Natural killer cell (primary cell): Measurements from ENCODE around the gene PARS2. TPM values are rescaled to one million over a fixed set of nuclear protein-coding genes. Genes with fewer than 3 reads are reported as not detected.
A peak's percentile ranks its signal among the peaks of the same experiment; 100 is the strongest.

Source experiments
- ATAC-seq, 3 donors: fragments of 150-1000 bp in 2 of 3; fragments of 200-7000 bp in 1 of 3; cut with Tn5 transposase; 1 replicate in 1 of 3; 2 replicates in 2 of 3; pipeline ENCODE4 v1.10.0; 2021; ENCODE audit warnings: mild to moderate bottlenecking in 2 of 3, moderate library complexity in 2 of 3
- DNase-seq, 2 donors: peaks; one replicate each; pipeline versions ENCODE4 v3.0.0 to v3.0.0-alpha.2; 2013 to 2021; ENCODE audit warnings: mixed read lengths in 1 of 2
- H3K27ac ChIP-seq: one replicate; pipeline ENCODE4 v1.5.1; 2013; ENCODE audit warnings: mild to moderate bottlenecking, low read length
- H3K27me3 ChIP-seq: one replicate; pipeline ENCODE4 v1.6.1; 2013; ENCODE audit warnings: low read length; ENCODE audit not compliant: control insufficient read depth, insufficient read depth
- H3K36me3 ChIP-seq: one replicate; pipeline ENCODE4 v1.6.1; 2013; ENCODE audit warnings: low read length; ENCODE audit not compliant: control insufficient read depth, insufficient read depth
- H3K4me1 ChIP-seq: one replicate; pipeline ENCODE4 v1.6.1; 2013; ENCODE audit warnings: low read length; ENCODE audit not compliant: control insufficient read depth, insufficient read depth
- H3K4me3 ChIP-seq: one replicate; pipeline ENCODE4 v1.5.1; 2013; ENCODE audit warnings: low read length
- H3K9me3 ChIP-seq: one replicate; pipeline ENCODE4 v1.6.1; 2013; ENCODE audit warnings: low read length; ENCODE audit not compliant: control insufficient read depth, insufficient read depth
- H3K27ac Mint-ChIP-seq, 2 donors: one replicate each; pipeline ENCODE4 v1.8.0; 2022; ENCODE audit warnings: mild to moderate bottlenecking in 2 of 2, mixed read lengths in 2 of 2, moderate library complexity in 1 of 2
- H3K27me3 Mint-ChIP-seq, 2 donors: one replicate each; pipeline ENCODE4 v1.8.0; 2022; ENCODE audit warnings: low read depth in 2 of 2, mixed read lengths in 2 of 2
- H3K36me3 Mint-ChIP-seq: one replicate; pipeline ENCODE4 v1.8.0; 2022; ENCODE audit warnings: mixed read lengths
- H3K4me1 Mint-ChIP-seq, 2 donors: one replicate each; pipeline ENCODE4 v1.8.0; 2022; ENCODE audit warnings: mixed read lengths in 2 of 2
- H3K4me3 Mint-ChIP-seq: one replicate; pipeline ENCODE4 v1.8.0; 2022; ENCODE audit warnings: mild to moderate bottlenecking, moderate library complexity, mixed read lengths
- H3K9me3 Mint-ChIP-seq, 2 donors: one replicate each; pipeline ENCODE4 v1.8.0; 2022; ENCODE audit warnings: mixed read lengths in 2 of 2
- CTCF ChIP-seq: fragments of 200-600 bp; IDR thresholded peaks from one replicate; pipeline ENCODE4 v1.8.0; 2022; ENCODE audit warnings: antibody characterized with exemption
- WGBS: methylation state at CpG from one replicate; pipeline ENCODE4 v1.1.7; 2013; ENCODE audit warnings: missing lambda C conversion rate; ENCODE audit not compliant: insufficient coverage; 5-methylcytosine and 5-hydroxymethylcytosine counted together
- intact Hi-C: fragments of 100-400 bp; cut with micrococcal nuclease; formaldehyde crosslinking; loops from one replicate; pipeline ENCODE4 v1.14.2; 2022
- total RNA-seq, 4 donors: library from RNA; stranded (reverse); fragments of 120-200 nt in 1 of 4; gene quantifications; one replicate each; pipeline versions ENCODE4 v1.2.3 to v1.2.4, GENCODE V29; 2013 to 2022

The PARS2 gene
- total RNA-seq, 3 donors from 2014 or later (not counting 1 experiment from before 2014, with no cell fraction given): 0.95 to 1.4 (median 0.96) TPM

DNA sequence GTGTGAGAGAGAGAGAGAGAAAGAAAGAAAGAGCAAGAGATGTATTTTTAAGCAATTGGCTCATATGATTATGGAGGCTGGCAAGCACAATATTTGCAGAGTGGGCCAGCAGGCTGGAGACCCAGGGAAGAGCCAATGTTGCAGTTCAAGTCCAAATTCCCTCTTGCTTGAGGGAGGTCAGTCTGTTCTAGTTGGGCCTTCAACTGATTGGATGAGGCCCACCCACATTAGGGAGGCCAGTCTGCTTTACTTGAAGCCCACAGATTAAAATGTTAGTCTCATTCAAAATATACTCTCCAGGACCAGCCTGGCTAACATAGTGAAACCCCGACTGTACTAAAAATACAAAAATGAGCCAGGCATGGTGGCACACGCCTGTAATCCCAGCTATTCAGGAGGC, 8.6 kb upstream of the PARS2 start:
- H3K4me3 ChIP-seq: no peak overlapping the region
- no peak overlapping the region for H3K27ac ChIP-seq
- H3K4me3 Mint-ChIP-seq: no peak overlapping the region
- H3K9me3 ChIP-seq: no peaks in the 10 kb centered on the region
- peaks cover 8 to 15% of the 10 kb centered on the region in 2 donors for H3K4me1 Mint-ChIP-seq
- intact Hi-C loops: no loop called here
- no peaks in the 10 kb centered on the region for H3K27me3 ChIP-seq
- ATAC-seq (no peak), DNase-seq (no peak)
- H3K36me3 ChIP-seq: peaks cover 4% of the 10 kb centered on the region
- no peaks in the 10 kb centered on the region for H3K27me3 Mint-ChIP-seq
- no peak for TF ChIP-seq CTCF
- H3K9me3 Mint-ChIP-seq: no peaks in the 10 kb centered on the region
- no peaks in the 10 kb centered on the region for H3K36me3 Mint-ChIP-seq
- WGBS: 78% methylated on average over 2 of the region's 2 CpGs
- peaks cover 3% of the 10 kb centered on the region for H3K4me1 ChIP-seq
- H3K27ac Mint-ChIP-seq: no peak overlapping the region

DNA sequence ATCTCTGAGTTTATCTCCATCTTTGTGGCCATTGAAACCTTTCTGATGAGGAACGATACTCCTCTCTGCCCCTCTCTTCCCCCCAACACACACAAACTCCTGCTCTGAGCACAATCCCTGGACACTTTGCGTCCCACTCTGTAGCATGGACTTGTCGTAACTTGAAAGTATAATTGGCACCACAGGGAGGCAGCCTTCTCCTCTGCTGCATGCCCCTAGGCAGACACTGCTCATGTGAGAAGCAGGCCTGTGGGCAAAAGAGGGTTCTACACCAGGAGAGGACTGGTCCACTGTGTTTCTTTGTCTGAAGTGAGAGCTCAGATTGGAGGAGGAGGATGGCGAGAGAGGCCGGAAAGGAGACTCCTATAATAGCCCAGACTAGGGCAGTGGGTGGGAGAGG, 3.8 kb upstream of the PARS2 start:
- H3K9me3 ChIP-seq: no peaks in the 10 kb centered on the region
- Mint-ChIP-seq H3K27me3 (no peaks in the 10 kb centered on the region), H3K27ac (peak overlapping the region; percentile 78 to 96), H3K9me3 (no peaks in the 10 kb centered on the region), H3K36me3 (no peaks in the 10 kb centered on the region), H3K4me1 (peaks cover 32 to 44% of the 10 kb centered on the region in 2 donors), H3K4me3 (no peak overlapping the region)
- DNase-seq: peak in 1 of 2 donors; percentile 9
- 95% methylated on average over 4 of the region's 5 CpGs for WGBS
- no peak for ATAC-seq
- no peak overlapping the region for H3K4me3 ChIP-seq
- H3K4me1 ChIP-seq: peaks cover 16% of the 10 kb centered on the region
- no peaks in the 10 kb centered on the region for H3K27me3 ChIP-seq
- intact Hi-C loops: loop anchor here (1.0 kb wide), 1 partner anchor 42 kb away; no protein-coding TSS in a partner anchor
- H3K36me3 ChIP-seq: no peaks in the 10 kb centered on the region
- no peak overlapping the region for H3K27ac ChIP-seq
- TF ChIP-seq CTCF: no peak

- Histone ChIP-seq H3K4me1 (peaks cover 16% of the 10 kb centered on the region), H3K27me3 (no peaks in the 10 kb centered on the region), H3K4me3 (no peak overlapping the region), H3K9me3 (no peaks in the 10 kb centered on the region), H3K27ac (peak overlapping the region; percentile 12), H3K36me3 (no peaks in the 10 kb centered on the region)
- Mint-ChIP-seq H3K27me3 (no peaks in the 10 kb centered on the region), H3K36me3 (no peaks in the 10 kb centered on the region), H3K27ac (peak overlapping the region; percentile 78 to 96), H3K9me3 (no peaks in the 10 kb centered on the region), H3K4me3 (peak overlapping the region; percentile 21), H3K4me1 (peaks cover 36 to 48% of the 10 kb centered on the region in 2 donors)
- no peak for TF ChIP-seq CTCF
- ATAC-seq (peak in 1 of 3 donors; percentile 13), DNase-seq (peak; percentile 14 to 20)
- WGBS: 57% methylated on average over 6 of the region's 6 CpGs
- intact Hi-C loops: loop anchor here (2.0 kb wide), 1 partner anchor 39 kb away; a partner anchor contains a TSS
Measured at GRCh38 chr1:54767526-54767925, 3.2 kb upstream of the PARS2 start.

- no peak for TF ChIP-seq CTCF
- ATAC-seq (no peak), DNase-seq (no peak)
- no peaks in the 10 kb centered on the region for H3K27me3 Mint-ChIP-seq
- Histone ChIP-seq H3K4me1 (peaks cover 16% of the 10 kb centered on the region), H3K4me3 (no peak overlapping the region), H3K36me3 (no peaks in the 10 kb centered on the region), H3K9me3 (no peaks in the 10 kb centered on the region), H3K27me3 (no peaks in the 10 kb centered on the region), H3K27ac (no peak overlapping the region)
- no peaks in the 10 kb centered on the region for H3K36me3 Mint-ChIP-seq
- H3K27ac Mint-ChIP-seq: peak overlapping the region; percentile 78 to 96
- H3K9me3 Mint-ChIP-seq: no peaks in the 10 kb centered on the region
- WGBS: 86% methylated on average over 4 of the region's 4 CpGs
- peaks cover 36 to 48% of the 10 kb centered on the region in 2 donors for H3K4me1 Mint-ChIP-seq
- intact Hi-C loops: loop anchor here (2.0 kb wide), 1 partner anchor 40 kb away; a partner anchor contains a TSS
- H3K4me3 Mint-ChIP-seq: peak overlapping the region; percentile 35
Measured at GRCh38 chr1:54766726-54767125, 2.4 kb upstream of the PARS2 start.
